ENCODE measurements around the gene ZNF296.

The ZNF296 gene

GRCh38 chr19:45087531-45087930 is 11.3 kb upstream of the ZNF296 start:
- DNase-seq (ENCODE audit: low read depth, low spot score), result no peak

- no peak for DNase-seq (ENCODE audit: low read depth, low spot score)
These were observed 10.2 kb upstream of the ZNF296 start for GRCh38 chr19:45086480-45086879.

GRCh38 chr19:45082170-45082569 is 5.9 kb upstream of the ZNF296 start:
- no peak for DNase-seq (ENCODE audit: low read depth, low spot score)

GRCh38 chr19:45079911-45080370 is 3.7 kb upstream of the ZNF296 start:
- DNase-seq (ENCODE audit: low read depth, low spot score), result no peak

GRCh38 chr19:45079063-45079910 is 3.0 kb upstream of the ZNF296 start, which contains the start of gene GEMIN7:
TSS of gene GEMIN7 (plus strand) at chr19:45079260. CDS start at chr19:45090115, 10,855 bp downstream.
- peak; percentile 57 for DNase-seq (ENCODE audit: low read depth, low spot score)

- no peak for DNase-seq (ENCODE audit: low read depth, low spot score)
These were observed 2.2 kb upstream of the ZNF296 start for GRCh38 chr19:45078390-45079062.

GRCh38 chr19:45076851-45077730 is 813 bp upstream of the ZNF296 start:
- no peak for DNase-seq (ENCODE audit: low read depth, low spot score)

- no peak for DNase-seq (ENCODE audit: low read depth, low spot score)
These were observed 813 bp downstream of the ZNF296 start for GRCh38 chr19:45075301-45076028.

GRCh38 chr19:45074744-45075300 is 1.5 kb downstream of the ZNF296 start:
- no peak for DNase-seq (ENCODE audit: low read depth, low spot score)

- no peak for DNase-seq (ENCODE audit: low read depth, low spot score)
These were observed 4.1 kb downstream of the ZNF296 start for GRCh38 chr19:45071969-45072790.

- no peak for DNase-seq (ENCODE audit: low read depth, low spot score)
These were observed 4.7 kb downstream of the ZNF296 start for GRCh38 chr19:45071545-45071938.

GRCh38 chr19:45070861-45071544 is 5.3 kb downstream of the ZNF296 start:
- no peak for DNase-seq (ENCODE audit: low read depth, low spot score)

GRCh38 chr19:45070214-45070613 is 6.1 kb downstream of the ZNF296 start:
- no peak for DNase-seq (ENCODE audit: low read depth, low spot score)

- DNase-seq (ENCODE audit: low read depth, low spot score), result no peak
These were observed 7.2 kb downstream of the ZNF296 start for GRCh38 chr19:45069056-45069455.

GRCh38 chr19:45068041-45068440 is 8.2 kb downstream of the ZNF296 start:
- DNase-seq (ENCODE audit: low read depth, low spot score), result no peak

- no peak for DNase-seq (ENCODE audit: low read depth, low spot score)
These were observed 9.2 kb downstream of the ZNF296 start for GRCh38 chr19:45066921-45067661.

GRCh38 chr19:45063851-45064801 is 12.2 kb downstream of the ZNF296 start:
- DNase-seq (ENCODE audit: low read depth, low spot score), result no peak
